Measurements from ENCODE around the gene PACSIN1.
"Not testable (repeated sequence)": the region's sequence is repeated elsewhere in the genome, so short reads cannot be mapped to it uniquely, and the experiment has no call there.

PACSIN1 gene

GRCh38 chr6:34457742-34458735 lies 7.8 kb upstream of the PACSIN1 start:
- no peak for FAIRE-seq

- FAIRE-seq: peak; percentile 79
Observed at GRCh38 chr6:34459899-34460593, 5.8 kb upstream of the PACSIN1 start.

GRCh38 chr6:34460796-34461507 lies 4.9 kb upstream of the PACSIN1 start:
- FAIRE-seq: no peak

- FAIRE-seq: no peak
Observed at GRCh38 chr6:34462010-34462409, 3.9 kb upstream of the PACSIN1 start.

- no peak for FAIRE-seq
Observed at GRCh38 chr6:34462551-34462971, 3.3 kb upstream of the PACSIN1 start.

GRCh38 chr6:34463299-34463698 lies 2.6 kb upstream of the PACSIN1 start:
- FAIRE-seq: no peak

GRCh38 chr6:34463849-34464248 lies 2.0 kb upstream of the PACSIN1 start:
- FAIRE-seq: no peak

- FAIRE-seq: no peak
Observed at GRCh38 chr6:34466242-34467185, 638 bp downstream of the PACSIN1 start.

GRCh38 chr6:34468378-34468892 lies 2.6 kb downstream of the PACSIN1 start:
- no peak for FAIRE-seq

GRCh38 chr6:34469499-34469898 lies 3.6 kb downstream of the PACSIN1 start:
- FAIRE-seq: no peak

- FAIRE-seq: no peak
Observed at GRCh38 chr6:34472425-34472824, 6.5 kb downstream of the PACSIN1 start.

- no peak for FAIRE-seq
Observed at GRCh38 chr6:34473967-34474366, 8.1 kb downstream of the PACSIN1 start.

- no peak for FAIRE-seq
Observed at GRCh38 chr6:34474754-34475153, 8.9 kb downstream of the PACSIN1 start.

GRCh38 chr6:34475238-34475682 lies 9.4 kb downstream of the PACSIN1 start:
- no peak for FAIRE-seq

GRCh38 chr6:34475767-34476328 lies 10.0 kb downstream of the PACSIN1 start:
- FAIRE-seq: no peak

- no peak for FAIRE-seq
Observed at GRCh38 chr6:34476447-34476846, 10.6 kb downstream of the PACSIN1 start.

- FAIRE-seq: no peak
Observed at GRCh38 chr6:34476921-34477320, 11.0 kb downstream of the PACSIN1 start.

GRCh38 chr6:34478796-34479195 lies 12.9 kb downstream of the PACSIN1 start:
- no peak for FAIRE-seq

GRCh38 chr6:34483781-34484180 lies 17.9 kb downstream of the PACSIN1 start:
- not testable (repeated sequence) for FAIRE-seq

GRCh38 chr6:34484391-34484790 lies 18.5 kb downstream of the PACSIN1 start:
- FAIRE-seq: no peak

- FAIRE-seq: no peak
Observed at GRCh38 chr6:34484899-34485298, 19.0 kb downstream of the PACSIN1 start.

All from G401.6 (cell line).